Dedifferentiated amniotic fluid mesenchymal stem cell (primary cell): ENCODE results near the gene ZEB1.

ENCODE experiments used
- DNase-seq: peaks from one replicate; pipeline ENCODE4 v3.0.0-alpha.2; 2016; ENCODE audit errors: extremely low spot score

Gene ZEB1

DNA sequence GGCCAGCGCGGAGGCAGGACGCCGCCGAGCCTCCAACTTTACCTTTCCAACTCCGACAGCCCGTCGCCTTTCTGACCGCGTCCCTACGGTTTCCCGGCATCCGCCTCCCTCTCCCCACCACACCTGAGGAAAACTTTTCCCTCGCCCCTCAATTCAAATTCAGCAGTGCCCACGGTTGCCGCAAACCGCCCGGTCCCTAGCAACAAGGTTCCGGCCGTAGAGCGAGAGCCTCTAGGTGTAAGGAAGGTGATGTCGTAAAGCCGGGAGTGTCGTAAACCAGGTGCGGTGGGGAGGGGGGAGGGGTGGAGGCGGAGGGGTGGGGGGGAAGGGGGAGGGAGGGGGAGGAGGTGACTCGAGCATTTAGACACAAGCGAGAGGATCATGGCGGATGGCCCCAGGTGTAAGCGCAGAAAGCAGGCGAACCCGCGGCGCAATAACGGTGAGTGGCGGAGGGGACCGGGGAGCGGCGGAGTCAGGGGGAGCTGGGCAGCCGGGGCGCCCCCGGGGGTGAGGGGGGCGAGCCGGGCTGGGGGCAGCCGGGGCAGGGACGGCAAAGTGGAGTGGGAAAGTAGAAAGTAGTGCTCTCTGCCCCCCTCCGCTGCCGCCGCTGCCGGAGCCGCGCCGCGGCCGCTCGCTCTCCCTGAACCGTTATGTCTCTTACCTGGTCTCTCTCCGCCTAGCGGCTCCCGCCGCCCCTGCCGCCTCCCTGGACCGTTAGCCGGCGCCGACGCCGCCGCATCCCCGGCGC lies at the start of gene ZEB1:
ZEB1 (plus strand) TSS at position 363 of the 748 bp plus-strand sequence; CDS start at position 382, 19 bp downstream.
- peak; percentile 74 for DNase-seq

DNA sequence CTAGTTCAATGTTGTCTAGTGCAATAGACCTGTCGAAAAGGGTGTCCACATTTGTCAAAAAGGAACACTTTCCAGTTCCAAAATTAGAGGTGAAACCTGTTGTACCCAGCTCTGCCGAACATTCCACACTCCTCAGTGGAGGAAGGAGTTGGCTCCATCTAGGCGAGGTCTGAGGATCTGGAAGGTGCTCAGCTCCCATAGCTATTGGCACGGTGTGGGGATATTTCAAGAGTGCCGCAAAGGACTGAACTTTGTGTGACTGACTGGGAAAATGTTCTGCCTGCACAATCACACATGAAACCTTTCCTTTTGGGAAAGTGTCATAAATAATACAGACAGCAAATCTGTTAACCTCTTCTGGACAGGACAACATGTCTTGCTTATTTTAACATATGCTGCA lies 48.1 kb upstream of the ZEB1 start:
- no peak for DNase-seq

DNA sequence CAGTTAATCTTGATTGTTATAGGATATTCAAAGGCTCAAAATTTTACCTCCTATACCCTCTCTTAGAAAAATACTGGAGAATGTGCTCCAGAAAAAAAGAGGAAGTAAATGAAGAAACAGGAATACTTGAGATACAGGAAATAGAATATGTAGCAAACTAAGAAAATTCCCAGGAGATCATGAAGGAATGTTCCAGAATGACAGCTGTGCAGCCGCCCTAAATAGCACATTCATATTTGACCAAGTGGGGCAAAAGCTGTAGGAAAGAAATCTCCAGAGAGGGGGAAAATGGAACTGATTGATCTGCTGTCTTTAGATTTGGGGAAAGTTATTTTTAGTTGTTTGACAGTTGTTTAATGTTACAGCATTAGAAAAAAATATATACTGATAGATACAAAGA lies 46.2 kb upstream of the ZEB1 start:
- no peak for DNase-seq

DNA sequence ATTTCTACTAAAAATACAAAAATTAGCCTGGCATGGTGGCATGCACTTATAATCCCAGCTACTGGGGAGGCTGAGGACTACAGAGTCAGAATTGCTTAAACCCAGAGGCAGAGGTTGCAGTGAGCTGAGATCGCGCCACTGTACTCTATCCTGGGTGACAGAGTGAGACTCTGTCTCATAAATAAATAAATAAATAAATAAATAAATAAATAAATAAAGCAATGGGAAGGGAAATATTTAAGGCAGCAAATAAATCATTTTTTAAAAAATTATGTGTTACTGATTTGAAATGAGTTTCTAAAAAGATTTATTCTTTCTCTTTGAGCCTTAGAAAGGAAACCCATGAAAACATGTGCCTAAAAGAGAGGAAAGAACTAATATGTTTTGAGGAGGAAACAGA lies 45.2 kb upstream of the ZEB1 start:
- DNase-seq, result no peak

DNA sequence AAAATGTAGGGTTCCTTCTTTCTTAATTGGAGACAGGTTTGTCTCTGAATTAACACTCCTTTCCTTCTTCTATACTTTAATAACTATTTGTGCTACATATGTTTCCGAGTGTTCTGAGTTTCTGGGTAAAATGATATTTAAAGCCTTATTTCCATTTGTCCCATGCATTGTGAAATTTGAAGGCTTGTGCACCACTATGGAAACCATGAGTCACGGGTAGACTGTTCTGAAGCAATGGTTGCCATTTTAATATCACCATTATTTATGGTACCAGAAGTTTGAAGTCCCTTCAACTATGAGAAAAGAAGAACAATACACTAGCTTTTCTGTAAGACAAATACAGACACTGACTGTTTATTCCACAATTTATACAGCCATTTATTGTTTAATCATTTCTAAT lies 44.7 kb upstream of the ZEB1 start:
- no peak for DNase-seq

DNA sequence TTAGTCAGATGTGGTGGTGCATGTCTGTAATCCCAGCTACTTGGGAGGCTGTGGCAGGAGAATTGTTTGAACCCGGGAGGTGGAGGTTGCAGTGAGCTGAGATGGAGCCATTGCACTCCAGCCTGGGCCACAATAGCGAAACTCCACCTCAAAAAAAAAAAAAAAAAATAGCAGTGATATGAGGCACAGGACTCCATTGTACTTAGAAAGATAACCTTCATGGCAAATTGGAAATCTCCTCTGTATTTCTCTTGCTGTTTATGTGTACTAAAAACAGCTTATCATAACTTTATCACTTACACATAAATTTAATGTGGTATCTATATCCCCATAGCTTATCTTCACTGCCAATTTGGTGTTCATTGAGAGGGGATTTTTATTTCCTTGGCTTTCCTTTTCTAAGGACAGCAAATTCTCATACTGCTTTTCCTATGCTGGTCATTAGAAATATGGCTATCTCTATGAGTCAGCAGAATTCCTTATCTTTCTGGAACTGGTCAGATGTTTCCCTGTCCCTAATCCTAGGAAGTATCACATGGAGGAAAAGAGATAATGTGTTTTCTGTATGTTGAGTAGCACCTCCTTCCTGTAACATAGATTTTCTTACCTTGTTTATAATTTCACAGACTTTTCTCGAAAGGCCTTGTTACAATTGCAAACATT lies 40.6 kb upstream of the ZEB1 start:
- DNase-seq, result no peak

DNA sequence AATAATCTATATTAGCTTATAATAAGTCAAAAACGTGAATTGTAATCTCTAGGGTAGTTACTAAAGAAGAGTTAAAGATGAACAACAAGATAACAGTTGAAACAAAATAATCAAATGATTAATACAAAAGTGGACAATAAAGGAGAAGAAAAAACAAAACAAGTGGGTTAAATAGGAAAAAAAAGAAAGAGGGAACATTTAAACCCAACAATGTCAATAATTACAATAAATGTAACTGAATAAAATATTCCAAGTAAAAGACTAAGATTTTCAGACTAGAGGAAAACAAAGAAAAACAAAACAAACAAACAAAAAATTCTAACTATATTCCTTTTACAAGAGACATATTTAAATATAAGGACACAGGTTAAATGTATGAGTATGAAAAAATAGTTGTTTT lies 38.0 kb upstream of the ZEB1 start:
- no peak for DNase-seq

DNA sequence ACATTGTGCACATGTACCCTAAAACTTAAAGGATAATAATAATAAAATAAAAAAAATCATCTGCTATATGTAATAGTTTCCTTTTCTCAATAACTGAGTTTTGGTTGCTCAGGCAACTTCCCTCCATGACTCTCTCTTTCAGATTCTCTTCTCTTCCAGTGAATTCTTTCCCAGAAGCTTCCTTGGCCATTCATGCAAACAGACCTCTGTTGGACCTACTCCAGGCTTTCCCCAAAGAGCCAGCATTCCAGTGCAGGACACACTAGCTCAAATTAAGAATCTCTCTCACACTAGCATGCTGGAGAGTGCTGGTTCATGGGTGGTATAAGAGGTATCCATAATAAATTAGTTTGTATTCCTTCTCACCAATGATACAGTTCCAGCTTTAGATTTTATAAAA lies 31.0 kb upstream of the ZEB1 start:
- DNase-seq, result no peak

DNA sequence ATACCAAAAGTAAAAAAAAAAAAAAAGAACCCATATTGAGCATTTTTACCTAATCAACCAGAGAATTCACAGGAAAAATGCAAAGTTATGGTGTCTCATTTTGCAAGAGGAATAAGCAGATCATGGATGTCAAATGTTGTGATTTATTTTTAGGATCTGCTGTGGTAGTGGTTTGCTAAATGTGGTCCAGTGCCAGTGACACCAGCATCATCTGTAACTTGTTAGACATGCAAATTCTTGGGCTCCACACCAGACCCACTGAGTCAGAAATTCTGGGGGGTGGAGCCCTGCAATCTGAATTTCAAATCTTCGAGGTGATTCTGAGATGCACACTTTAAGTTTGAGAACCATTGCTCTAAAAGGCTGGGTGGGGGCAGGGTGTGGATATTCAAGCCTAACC lies 30.1 kb upstream of the ZEB1 start:
- DNase-seq, result no peak

DNA sequence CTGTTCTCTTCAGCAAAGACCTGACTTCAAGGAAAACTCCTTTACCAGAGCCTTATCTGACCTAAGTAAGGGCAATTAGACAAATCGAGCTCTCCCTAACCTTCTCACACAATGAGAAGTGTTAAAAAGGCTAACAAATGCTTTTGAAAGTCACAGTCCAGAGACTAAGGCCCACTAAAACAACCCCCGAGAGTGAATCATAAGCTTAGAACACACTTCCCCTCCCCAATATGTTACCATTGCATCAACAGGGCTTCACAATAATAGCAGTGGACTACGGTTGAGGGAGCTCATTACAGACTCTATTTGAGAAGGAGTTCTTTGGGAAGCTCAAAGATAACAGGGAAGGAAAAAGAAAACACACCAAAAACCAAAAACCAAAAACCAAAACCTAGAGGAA lies 28.6 kb upstream of the ZEB1 start:
- DNase-seq, result no peak

DNA sequence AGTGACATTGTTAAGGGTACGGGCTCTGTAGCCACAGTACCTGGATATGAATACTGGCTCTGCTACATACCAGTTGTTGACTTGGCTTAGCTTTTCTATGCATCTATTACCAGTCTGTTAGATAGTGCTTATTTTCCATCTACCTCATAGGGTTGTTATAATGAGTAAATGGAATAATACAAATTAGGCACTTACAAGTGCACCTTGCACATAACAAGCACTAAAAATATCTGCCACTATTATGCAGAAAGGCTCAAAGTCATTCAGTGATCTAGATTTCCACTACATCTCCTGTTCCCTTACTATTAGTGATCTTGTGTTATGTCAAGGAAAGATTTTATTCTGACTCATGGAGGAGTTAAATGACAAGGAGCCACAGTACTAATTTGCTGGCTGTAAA lies 27.9 kb upstream of the ZEB1 start:
- no peak for DNase-seq

DNA sequence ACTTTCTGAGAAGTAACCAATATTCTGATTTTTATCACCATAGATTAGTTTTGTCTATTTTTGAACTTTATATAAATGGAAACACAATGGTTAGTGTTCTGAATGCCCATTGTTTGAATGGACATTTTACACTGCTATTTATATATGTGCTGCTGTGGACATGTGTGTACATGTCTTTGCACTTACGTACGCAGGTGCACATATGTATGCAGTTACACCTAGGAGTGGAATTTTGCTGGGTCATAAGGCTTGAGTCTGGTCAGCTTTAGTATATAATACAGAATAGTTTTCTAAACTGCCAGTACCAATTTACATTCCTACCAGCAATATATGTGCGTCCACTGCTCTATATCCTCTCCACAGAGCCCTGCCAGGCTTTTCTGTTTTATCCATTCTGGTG lies 24.5 kb upstream of the ZEB1 start:
- DNase-seq, result no peak

DNA sequence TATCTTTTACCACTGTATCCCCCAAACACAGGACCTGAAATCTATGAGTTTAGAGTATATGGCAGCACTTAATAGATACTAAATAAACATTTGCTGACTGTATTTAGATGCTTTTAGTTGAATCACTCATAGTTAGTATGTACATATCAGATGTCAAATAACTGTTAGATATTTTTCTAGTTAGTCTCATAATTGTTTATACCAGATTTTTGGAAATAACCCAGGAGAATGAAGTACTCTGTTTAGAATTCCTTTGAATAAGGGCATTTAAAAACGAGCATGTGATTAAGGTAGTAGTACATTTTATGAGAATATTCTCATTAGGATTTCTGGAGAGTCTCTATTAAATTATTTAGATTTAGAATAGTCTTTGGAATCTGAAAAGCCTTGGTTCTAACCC lies 22.3 kb upstream of the ZEB1 start:
- no peak for DNase-seq

DNA sequence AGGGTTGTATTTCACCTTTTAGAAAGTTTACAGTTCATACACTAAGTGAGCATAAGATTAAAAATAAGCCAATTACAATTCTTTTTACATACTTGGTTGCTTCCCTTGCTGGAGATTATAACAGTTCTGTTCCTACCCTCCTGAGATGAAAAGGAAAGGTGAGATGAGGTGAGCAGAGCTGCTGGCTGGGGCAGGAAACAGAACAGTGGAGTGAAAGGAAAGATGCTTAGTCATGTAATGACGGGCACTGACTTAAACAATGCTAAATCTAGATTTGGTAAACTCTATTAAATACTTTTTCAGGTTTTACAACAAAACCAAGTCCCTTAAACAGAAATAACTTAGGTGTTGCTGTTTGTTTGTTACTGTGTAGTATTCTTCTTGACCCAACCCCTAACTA lies 19.9 kb upstream of the ZEB1 start:
- no peak for DNase-seq

DNA sequence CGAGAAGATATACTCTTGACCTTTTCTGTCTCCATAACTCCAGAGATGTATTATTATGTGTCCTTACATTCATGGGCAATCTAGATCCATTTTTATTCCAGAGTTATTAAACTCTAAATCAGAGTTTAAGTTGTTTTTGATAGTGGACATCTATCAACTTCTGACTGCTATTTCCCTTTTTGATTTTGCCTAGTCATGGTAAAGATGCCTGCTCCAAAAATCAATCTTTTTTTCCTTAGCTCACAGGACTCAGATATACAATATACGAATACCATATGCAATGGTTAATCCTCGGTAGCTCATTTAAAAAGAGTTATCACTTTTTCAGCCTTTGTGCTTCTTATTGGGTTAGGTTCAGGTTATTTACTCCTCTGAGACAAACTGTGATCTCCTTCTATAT lies 15.8 kb upstream of the ZEB1 start:
- DNase-seq, result no peak

DNA sequence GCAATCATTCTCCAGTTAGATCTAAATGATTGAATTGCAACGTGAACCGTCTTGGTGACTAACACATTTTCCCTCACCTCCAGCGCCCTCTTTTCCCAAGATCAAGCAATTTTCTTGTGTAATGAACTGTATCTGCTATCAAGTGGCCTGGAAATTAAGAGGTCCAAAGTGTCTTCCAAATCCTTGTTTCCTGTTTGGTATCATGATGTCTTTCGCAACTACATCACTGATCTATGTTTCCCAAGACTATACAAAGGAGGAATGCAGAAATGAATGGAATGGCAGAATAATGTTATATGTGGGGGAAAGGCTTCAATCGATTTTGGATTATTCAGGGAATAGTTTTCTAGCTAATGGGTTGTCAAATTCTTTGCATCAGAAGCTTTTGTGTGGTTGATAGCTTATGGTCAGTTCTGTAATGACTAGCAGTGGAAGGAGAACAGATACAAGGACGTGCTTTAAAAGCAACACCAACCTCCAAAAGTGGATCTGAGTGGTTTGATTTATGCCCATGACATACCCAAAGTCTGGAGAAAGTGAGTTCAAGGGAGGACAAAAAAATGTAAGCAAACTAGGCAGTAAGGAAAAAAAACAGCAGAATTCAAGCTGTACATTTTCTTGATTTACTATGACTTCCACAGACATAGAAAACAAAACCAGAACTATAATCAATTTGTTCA lies 14.6 kb upstream of the ZEB1 start:
- DNase-seq, result no peak

DNA sequence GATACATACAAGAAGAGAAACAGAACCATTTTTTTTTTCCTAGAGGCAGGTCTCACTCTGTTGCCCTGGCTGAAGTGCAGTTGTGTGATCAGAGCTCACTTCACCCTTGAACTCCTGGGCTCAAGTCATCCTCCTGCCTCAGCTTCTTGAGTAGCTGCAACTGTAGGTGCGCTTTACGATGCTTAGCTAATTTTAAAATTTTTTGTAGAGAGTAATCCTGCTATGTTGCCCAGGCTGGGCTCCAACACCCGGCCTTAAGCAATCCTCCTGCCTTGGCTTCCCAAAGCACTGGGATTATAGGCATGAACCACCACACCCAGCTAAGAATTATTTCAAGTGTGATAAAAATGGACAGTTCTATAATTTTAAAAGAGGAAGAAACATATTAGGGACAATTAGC lies 5.6 kb upstream of the ZEB1 start:
- no peak for DNase-seq

DNA sequence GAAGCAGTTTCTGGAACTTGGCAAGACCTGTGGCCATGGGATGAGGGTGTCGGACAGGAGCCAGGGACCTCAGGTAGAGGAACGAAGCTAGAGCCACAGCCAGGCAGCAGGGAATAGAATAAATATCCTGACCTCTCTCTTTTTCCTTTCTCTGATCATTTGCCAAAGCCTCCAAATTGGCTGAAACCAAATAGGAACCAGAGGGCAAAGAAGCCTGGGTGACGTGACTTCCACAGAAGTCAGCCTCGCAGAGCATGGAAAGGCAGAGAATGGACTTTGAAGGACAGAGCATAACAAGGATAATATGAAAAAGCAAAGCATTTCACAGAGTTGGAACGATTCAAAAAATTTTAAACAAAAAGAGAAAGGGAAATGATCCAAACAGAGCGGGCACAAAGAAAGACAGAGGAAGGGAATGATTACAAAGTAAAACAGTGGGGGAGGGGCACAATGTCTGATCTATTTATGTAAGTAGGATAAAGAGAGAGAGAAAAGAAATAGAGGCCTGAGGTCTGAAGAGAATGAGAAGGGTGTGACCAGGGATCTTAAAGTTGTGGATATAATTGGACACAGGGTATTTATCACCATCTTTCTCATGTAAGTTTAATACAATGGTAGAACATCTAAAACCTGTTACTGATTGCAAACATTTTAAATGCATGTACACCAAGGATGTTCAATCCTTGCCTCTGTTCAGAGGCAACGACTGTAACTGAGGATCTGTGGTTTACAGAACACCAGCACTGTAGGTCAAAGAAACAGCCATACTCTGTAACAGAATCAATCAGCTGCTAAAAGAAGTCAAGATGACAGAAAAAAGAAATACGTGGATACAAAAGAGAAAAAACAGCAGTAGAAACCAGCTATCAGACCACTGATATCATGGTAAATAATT lies 4.5 kb upstream of the ZEB1 start:
- DNase-seq, result no peak

DNA sequence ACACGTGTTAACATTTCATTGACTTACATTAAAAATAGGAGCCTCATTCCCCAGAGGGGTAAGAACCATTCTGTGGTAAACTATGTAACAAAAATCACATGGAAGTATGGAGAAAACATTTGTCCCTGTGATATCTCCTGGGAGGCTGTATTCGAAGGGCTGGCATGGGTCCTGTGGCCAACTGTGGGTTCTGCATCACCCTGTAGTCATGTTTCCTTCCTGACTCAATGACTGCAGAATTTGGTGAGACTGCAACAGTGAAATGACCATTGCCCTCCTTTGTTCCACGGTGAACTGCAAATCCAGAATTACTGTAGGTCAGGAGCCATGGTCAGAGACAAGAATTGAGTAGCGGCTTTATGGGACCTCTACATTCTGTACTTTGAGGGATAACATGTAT lies 3.6 kb upstream of the ZEB1 start:
- peak; percentile 62 for DNase-seq

DNA sequence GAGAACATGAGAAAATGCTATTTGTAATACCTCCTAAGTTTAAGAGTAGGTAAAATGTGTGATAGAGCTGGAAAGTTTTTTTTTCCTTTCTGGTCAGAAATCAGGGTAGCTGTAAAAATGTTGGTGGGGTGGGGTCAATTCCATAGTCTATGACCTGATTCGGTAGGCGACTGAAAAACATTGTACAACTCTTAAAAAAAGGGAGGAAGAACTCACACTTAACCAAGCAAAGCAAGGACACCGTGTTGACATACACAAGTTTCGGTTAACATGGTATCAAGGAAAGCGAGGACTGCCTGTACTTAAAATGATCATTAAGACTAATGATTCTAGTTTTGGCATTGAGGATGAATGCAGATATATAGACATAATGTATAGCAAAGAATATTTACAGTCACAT lies 1.8 kb upstream of the ZEB1 start:
- no peak for DNase-seq

DNA sequence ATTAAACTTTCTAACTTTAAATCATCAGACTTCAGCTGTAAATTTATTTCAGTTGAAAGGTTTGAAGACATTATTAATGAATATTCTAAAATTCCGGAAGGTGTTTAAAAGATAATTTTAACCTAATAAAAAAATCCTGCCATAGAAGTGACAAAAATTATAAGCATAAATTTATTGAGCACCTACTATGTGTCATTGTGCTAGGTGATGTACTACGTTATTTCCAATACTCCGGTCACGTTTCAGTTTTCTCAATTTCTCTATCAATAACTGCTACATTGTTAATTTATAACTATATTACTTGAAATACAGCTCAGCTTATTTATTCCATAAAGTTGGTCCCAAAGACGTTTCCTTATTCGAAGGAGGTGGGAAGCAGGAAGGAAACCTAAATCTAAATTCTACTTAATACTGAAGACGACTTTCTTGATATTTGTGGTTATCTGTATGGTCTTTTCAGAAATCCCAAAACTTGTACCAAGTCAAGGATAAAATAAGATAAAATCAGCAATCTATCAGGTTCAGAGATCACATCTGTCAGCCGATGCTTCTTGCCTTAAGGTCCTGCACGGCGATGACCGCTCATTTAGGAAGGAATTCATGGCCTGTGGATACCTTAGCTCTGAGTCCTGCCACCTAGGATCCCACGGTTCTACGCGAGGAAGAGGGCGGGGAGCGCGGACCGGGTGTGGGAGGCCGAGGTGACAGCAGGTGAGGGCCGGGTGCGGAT lies 1.2 kb upstream of the ZEB1 start:
- DNase-seq, result no peak
